RPMI7951 (cell line): ENCODE measurements around the gene KLK11. TPM values are rescaled to one million over a fixed set of nuclear protein-coding genes. Genes with fewer than 3 reads are reported as not detected.

Experiments
- DNase-seq: peaks from one replicate; pipeline ENCODE4 v3.0.0-alpha.2; 2012; ENCODE audit warnings: low read depth
- total RNA-seq: library from RNA; depleted of rRNA; stranded (reverse); fragments of >200 nt; shearing (Covaris generic); gene quantifications from 2 replicates; pipeline ENCODE4 v1.2.3, GENCODE V29; 2014; rRNA removed

The KLK11 gene, protein sequence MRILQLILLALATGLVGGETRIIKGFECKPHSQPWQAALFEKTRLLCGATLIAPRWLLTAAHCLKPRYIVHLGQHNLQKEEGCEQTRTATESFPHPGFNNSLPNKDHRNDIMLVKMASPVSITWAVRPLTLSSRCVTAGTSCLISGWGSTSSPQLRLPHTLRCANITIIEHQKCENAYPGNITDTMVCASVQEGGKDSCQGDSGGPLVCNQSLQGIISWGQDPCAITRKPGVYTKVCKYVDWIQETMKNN
- total RNA-seq, result not detected in 2 replicates

DNA sequence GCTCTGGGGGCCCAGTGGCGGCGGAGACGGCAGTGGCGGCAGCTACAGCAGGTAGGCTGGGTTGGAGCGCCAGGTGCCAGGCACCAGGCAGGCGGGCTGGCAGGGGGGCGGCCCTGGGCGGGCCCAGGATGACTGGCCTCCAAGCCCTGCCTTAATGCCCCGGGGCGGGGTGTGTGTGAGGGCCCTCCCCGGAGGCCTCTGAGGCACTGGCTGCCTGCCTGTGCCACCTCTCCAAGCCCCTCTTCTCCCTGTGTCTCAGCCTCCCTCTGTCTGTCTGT is at the start of gene KLK11:
Gene KLK11 (minus strand): TSS at position 63 of the 278 bp plus-strand sequence. CDS start 985 bp downstream, outside the sequence.
- DNase-seq, result no peak

DNA sequence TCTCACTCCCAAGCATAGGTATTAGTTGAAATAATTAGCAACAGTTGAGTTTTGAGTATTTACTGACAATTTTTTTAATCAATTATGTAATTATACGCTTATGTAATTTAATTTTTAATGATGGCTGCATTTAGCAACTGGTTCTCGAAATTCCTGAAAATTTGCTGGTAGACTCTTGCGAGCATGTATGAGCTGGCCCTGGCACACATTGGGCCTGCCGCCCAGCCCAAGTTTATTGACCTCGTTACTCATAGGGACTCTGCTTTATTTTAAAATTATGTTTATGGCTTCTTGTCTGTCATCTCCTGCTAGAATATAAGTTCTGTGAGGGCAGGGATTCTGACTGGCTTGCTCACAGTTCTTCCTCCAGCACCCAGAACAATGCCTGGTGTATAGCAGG is 49.6 kb upstream of the KLK11 start:
- DNase-seq, result no peak

DNA sequence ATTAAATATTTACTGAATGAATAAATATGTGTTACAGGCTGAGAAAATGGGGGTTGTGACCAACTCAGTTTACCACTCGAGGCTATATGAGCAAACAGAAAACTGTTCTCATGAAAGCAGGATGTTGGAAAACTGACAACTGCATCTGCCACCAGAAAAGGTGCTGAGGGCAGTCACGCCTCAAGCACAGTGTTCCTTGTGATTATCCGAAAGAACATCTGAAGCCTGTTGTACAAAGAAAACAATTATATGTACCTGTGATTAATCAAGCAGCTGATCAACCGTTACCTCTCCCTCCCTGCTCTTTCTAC is 44.6 kb upstream of the KLK11 start:
- no peak for DNase-seq

DNA sequence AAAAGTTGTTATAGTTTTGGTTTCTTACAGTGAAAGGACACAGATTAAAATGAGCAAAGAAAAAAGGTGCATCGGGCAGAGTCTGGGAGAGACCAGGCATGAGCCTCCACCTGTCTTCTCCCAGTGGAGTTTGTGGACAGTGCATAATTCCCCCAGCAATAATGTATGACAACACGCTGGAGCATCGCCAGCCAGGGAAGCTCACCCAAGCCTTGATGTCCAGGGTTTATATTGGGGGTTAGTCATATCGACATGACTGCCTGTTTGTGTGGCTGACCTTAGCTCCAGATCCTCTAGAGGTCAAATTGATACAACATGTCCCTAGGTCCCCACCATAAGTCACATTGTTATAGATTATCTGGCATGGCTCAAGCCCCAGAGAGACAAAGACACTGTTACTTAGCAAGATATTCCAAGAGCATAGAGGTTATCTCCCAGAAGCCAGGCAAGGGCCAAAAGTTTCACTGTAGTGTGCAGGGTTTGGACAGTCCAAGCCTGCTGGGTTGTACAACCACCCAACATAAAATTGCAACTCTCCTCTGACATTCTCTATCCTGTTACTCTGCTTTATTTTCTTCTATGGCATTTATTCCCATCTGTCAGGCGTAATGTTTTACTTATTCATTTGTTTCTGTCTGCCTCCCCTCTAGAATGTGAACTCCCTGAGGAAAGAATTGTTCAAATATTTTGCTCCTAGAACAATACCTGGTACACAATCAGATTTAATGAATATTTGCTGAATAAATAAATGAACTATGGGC is 44.1 kb upstream of the KLK11 start:
- DNase-seq, result no peak

DNA sequence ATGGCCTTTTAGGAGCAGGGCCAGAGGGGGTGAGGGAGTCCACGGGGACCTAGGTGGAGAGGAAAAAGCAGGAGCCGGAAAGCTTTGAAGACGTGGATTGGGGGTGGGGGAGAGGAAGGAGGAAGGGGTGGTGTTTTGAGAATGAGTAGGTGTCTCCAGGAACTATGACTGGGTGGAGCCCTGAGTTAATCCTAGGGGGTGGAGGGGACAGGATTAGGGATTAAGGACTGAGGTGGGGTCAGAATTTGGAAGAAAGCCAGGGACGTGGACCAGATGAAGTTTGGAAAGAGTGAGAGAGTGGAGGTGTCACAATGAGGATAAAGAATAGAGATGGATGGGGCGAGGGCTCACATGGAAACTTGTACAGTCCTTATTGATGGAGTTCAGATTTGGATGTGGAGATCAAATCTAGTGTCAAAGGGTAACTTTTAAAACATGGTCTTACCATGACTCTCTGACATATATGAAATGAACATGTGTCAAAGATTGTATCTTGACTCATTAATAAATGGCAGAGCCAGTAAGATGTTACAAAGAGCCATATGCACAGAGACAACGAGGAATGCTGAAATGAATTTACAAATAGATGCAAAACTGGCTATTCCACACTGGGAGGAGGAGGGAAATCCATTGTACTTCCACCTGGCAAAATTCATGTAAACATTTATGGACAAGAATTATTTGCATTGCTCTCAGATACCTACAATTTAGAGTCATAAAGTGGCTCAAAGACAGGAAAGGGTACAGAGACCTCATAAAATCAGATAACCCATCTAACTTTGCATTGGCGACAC is 40.2 kb upstream of the KLK11 start:
- DNase-seq, result no peak

DNA sequence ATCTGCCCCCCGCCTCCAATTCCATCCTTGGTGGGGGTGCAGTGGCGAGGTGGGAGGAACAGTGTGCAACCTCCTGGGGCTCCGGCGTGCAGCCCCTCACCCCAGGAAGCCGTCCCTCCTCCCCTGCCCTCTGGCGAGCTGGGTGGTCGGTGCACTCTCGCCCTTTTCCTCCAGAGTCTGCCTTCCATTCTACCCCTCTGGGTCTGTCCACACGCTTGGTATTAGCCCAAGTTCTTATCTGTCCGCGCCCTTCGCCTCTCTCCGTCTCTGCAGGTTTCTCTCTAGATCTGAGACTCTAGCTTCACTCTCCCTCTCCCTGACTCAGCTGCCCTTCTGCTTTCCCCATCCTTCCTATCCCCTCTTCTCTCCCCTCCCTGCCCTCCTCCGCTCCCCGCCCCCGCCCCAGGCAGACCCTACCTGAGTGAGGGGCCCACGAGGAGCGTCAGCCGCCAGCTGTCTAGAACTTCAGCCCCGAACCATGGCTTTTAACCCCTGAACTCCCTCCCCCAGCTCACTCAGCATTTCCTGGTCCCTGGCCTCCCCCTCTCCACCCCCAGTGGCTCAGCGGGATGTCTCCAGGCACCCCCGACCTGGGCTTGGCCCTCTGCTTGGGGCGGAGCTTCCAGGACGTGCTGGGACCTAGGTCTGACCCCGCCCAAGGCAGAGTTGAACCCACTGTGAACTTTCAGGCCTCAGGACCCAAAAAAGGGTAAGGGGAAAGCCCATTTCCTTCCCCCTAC is 39.0 kb upstream of the KLK11 start:
- no peak for DNase-seq

DNA sequence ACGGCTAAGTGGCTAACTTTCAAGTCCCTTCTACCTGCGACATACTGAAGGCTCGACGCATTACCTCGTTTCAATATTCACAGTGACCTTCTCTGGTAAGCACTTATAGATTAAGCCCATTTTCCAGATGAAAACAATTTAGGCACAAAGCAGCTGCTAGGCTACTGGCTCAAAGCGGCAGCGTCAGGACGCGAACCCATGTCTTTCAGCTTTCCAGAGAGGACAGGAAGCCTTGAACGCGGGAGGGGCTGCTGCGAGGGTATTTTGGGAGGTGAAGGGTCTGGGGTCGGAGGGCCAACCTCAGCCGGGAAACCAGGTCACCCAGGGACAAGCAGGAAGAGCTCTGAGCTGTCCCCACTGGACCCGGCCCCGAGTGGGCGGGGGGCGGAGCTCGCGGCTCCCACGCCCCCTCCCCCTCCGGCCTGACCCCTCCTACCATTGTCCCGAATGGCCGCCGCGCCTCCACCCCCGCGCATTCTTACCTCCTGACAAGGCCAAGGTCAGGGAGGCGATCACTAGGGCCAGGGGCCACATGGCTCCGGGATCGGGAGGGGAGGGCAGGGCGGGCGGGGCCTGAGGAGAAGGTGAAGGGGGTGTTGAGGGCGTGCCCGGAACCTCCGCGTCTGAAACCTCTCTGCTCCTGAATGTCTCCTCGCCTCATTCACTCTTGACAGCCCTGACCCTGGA is 38.3 kb upstream of the KLK11 start, which contains the start of gene KLK13:
Gene KLK13 (minus strand): TSS at position 559 of the 687 bp plus-strand sequence. CDS start 25 bp downstream, at position 534.
- no peak for DNase-seq

DNA sequence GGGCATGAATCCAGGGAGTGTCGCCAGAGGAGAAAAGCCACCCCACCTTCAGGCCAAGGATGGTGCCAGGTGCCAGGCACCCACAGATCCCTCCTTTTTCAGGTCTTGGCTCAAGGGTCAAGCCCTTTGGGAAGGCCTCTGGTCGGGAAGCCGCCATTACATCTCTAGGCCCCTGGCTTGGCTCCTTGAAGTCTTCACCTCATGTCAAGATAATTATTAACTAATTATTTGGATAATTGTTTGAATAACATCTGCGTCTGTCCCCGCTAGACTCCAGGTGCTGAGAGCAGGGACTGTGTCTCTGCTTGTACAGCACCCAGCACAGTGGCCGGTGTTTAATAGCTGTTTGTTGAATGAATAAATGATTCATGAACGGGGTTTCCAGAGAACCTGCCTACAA is 37.2 kb upstream of the KLK11 start:
- DNase-seq, result no peak

DNA sequence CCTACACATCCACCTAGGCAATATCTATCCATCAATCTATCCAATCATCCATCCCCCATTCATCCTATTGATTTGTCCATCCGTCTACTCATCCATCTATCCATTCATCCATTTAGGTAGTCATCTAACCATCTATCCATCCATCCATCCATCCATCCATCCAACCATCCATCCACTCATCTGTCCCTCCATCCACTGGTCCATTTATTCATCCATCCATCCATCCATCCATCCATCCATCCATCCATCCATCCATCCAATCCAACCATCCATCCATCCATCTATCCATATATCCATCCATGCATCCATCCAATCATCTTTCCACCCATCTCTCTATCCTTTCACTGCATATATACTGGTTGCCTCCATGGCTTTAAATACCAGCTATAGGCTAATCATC is 34.6 kb upstream of the KLK11 start:
- DNase-seq, result no peak

DNA sequence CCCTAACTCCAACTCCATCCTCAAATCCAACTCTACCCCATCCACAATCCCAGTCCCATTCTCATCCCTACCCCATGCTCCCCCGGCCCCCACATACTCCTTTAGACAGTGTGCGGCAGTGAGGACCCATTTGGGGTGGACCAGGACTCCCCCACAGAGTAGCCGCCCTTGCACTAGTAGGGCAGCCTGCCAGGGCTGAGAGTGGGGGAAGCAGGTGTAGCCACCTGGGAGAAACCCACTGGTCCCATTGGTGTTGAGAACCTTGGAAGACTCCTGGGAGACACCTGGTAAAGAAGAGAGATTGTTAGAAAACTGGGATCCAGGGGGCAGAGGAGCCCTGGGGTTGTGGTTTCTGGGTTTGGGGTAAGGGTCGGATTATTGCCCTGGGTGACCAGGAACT is 33.9 kb upstream of the KLK11 start:
- DNase-seq, result no peak

DNA sequence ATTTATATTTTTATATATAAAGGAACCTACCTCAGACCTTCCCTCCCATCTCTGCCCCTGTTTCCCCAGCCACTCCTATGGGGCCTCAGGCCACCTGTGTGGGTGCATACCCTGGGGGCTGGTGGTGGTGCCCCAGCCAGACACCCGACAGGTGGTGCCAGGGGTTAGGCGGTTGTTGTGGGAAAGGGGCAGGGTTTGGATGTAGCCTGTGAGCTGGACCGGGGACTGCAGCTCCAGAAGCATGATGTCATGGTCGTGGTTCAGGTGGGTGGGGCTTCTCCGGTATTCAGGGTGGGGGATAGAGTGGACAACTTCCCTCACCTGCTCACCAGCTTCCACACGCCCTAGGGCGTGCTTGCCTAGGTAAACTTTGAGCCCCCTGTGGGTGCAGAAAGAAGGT is 33.3 kb upstream of the KLK11 start:
- DNase-seq, result no peak

DNA sequence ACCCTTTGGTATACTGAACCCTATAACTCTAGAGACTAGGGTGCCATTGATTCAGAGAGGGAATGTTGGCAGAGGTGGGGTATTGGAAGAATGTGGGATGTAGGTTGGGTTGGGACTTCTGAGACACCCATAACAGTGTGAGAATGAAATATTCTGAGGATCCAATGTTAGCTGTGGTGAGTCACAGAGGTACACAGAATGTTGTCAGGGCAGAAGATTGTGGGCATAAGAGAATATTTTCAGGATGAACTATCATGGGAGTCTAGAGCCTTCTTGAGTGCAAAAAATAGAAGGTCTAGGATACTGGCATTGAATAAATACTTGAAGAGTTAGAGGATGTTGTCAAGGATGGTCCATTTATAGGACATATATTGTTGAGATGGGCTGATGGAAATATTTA is 29.4 kb upstream of the KLK11 start:
- DNase-seq, result no peak

DNA sequence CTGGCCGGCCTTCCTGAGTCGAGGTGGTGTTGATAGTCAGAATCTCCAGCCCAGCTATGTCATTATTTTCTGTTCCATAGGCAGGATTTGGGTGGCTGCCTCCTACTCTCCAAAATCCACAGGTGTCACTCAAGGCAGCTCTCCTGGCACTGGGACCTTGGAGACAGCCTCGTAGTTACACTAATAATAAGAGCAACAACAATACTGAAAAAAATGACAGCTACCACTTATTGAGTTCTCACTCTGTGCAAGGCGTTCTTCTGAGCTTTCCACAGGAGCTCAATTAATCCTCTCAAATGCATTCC is 20.6 kb upstream of the KLK11 start:
- no peak for DNase-seq

DNA sequence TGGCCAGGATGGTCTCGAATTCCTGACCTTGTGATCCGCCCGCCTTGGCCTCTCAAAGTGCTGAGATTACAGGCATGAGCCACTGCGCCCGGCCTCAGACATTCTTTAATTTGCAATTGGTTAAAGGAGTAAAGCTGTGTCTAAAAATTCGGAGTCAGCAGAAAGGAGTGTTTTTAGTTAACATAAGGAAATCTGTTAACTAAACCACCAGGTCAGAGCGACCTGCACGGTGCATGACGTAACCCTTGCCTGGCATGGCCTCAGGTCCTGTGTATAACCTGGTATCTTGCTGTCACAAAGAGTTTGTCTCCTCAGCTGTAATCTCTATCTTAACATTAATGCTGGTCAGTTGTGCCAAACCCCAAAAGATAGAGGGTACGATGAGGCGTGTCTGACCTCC is 17.9 kb upstream of the KLK11 start:
- no peak for DNase-seq

DNA sequence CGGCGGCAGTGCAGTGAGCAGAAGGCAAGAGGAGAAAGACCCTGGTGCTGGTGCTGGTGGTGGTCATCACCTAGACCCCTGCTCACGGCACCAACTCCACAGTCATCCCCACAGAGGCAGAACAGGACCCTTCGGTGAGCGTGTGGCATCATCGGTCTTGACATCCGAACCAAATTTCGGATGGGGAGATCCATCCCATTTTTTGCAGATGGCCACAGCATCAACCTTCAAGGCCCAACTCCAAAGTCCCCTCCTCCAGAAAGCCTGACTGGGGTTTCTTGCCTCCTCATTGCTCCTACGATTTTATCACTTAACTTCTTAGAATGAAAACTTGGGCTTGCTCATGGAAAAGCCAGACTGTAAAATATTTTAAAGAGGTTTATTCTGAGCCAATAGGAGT is 17.1 kb upstream of the KLK11 start:
- DNase-seq, result no peak

DNA sequence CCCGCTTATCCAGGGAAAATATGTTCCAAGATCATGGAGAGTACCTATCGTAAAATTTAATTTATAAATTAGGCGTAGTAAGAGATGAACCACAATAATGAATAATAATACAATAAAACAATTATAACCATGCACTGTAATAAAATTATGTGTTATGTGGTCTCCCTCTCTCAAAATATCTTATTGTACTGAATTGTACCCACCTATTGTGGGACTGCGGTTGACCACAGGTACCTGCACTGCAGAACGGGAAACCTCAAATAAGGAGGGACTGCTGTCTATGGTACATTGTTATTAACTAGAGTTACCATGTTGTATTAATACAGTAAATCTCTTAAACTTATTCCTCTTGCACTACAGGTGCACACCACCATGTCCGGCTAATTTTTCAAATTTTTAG is 13.7 kb upstream of the KLK11 start:
- no peak for DNase-seq

DNA sequence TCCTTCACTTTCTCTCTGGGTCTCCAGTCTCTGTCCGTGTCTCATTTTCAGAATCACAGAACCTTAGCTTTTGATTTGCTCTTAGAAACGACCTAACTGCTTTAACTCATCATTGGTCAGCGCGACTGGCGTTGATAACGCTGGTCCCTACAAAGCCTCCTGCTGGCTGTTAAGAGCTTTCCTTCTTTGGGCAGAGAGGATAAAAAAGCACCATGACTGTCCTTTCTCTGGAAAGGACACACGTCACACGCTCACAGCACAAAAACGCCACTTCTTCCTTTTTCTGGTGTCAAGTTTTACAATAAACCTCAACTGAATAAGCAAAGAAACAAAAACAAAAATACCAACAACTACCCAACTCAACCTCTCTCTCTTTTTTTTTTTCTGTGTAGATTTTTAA is 10.1 kb upstream of the KLK11 start:
- no peak for DNase-seq

DNA sequence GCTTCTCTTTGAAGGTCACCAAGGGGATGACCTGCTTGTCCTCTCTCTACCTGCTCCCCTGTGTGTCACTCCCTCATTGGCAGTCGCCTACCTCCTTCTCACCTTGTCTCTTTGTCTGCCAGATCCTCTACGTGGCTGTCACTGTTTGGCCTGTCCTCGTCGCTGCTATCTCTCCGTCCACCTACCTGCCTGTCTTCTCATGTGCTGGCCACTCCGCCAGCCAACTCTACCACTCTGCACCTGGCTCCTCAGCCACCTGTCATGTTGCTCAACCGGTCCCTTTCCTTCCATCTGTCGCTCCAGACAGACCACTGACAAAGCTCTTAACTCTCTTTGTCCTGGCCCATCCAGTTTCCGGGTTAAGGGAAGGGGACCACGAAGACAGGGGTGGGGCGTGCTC is 8.3 kb upstream of the KLK11 start, which contains the start of gene KLK12:
Gene KLK12 (minus strand): TSS at position 299 of the 400 bp plus-strand sequence. CDS start 381 bp downstream, outside the sequence.
- DNase-seq, result no peak

DNA sequence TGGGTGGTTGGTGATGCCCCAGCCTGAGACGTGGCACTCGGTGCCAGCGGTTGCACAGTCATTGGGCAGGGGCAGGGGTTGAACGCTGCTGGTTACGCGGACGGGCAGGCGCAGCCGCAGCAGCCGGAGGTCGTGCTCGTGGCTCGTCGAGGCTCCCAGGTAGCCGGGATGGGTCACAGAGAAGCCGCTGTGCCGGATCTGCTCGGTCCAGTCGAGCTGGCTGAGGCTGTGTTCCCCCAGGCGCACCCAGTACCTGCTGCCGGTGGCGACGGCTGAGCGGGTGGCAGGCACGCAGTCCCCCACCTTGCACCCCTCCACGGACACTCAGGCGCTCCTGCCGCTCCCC is 5.4 kb upstream of the KLK11 start:
- no peak for DNase-seq

DNA sequence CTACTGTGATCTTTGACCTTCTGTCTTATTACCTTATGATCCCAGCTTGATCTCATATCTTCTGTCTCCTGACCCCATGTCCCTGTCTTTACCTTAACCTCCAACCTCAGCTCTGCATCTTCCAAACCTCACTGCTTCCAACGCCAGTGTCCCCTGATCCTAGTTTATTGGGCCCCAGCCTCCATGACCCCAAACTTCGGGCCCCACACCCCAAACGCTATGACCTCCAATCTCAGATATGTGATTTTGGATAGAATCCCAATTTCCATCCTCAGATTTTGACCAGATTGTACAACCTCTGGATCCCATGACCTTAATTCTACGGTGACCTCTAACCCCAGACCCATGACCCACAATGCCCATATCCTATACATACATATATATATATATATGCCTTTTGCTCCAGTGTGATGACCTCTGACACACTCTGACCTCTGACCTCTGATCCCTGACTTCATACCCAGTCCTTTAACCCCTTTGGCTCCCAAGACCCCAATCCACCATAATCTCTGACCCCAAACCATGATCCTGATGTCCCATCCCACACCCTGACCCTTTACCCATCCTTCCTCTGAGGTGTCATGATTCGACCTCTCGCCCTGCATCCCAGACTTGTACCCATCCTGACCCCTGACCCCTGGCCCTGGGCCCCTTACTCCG is 4.9 kb upstream of the KLK11 start:
- no peak for DNase-seq

DNA sequence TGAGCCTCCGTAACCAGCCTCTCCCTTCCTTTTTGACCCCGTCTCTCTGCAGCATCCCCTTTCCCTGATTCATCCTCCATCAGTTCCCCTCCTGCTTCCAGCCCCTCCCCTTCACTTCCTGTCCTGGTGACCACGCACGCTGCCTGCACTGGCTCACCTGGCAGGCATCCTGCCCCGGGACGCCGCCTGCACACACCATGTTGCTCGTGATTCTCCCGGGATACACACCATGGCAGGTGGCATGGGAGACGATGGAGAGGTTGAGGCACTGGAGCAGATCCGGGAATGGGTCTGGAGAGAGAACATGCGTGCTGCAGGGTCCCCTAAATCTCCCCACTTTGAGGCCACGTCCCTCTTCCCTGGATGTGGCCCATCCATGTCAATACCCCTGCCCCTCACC is 4.2 kb upstream of the KLK11 start:
- DNase-seq, result no peak
